Testis (tissue), 3 donors: ENCODE measurements around the gene MRPL55. TPM values are rescaled to one million over a fixed set of nuclear protein-coding genes. Genes with fewer than 3 reads are reported as not detected.

ENCODE experiments used
- DNase-seq: peaks from one replicate; pipeline ENCODE4 v3.0.0-alpha.2; 2019
- H3K27ac ChIP-seq, 2 donors: fragments of 200-600 bp; sonication (generic); one replicate each; pipeline ENCODE4 v1.5.1; 2019
- H3K27me3 ChIP-seq: fragments of 200-600 bp; sonication (generic); one replicate; pipeline ENCODE4 v1.5.1; 2019
- H3K36me3 ChIP-seq: fragments of 200-600 bp; sonication (generic); one replicate; pipeline ENCODE4 v1.5.1; 2017; ENCODE audit warnings: low read depth; ENCODE audit errors: missing control alignments
- H3K4me1 ChIP-seq: fragments of 200-600 bp; sonication (generic); one replicate; pipeline ENCODE4 v1.5.1; 2019
- H3K4me3 ChIP-seq, 2 donors: fragments of 200-600 bp; sonication (generic); one replicate each; pipeline ENCODE4 v1.5.1; 2017 to 2019
- H3K9me3 ChIP-seq: fragments of 200-600 bp; sonication (generic); one replicate; pipeline ENCODE4 v1.5.1; 2017
- POLR2A ChIP-seq: fragments of 450-650 bp; IDR thresholded peaks from one replicate; pipeline ENCODE4 v1.6.1; 2017; ENCODE audit warnings: antibody characterized with exemption, mild to moderate bottlenecking, moderate library complexity
- WGBS, 2 donors: methylation state at CpG; one replicate each; pipeline ENCODE4 v1.1.5; 2018; 5-methylcytosine and 5-hydroxymethylcytosine counted together
- intact Hi-C: fragments of 100-400 bp; cut with DNase I; formaldehyde crosslinking; loops from one replicate; pipeline ENCODE4 v1.15.1; 2023; ENCODE audit warnings: low total_unique reads
- polyA plus RNA-seq: library from polyadenylated mRNA; stranded (reverse); fragments of 350-450 nt; fragmentation: Illumina TruSeq; extraction: RNeasy Lipid Tissue Mini Kit (QIAGEN cat#74804); gene quantifications from one replicate; pipeline ENCODE4 v1.2.3, GENCODE V29; 2014; ENCODE audit warnings: low read depth, low replicate concordance; ENCODE audit not compliant: insufficient read depth
- total RNA-seq, 2 donors: library from RNA; depleted of rRNA; stranded (reverse); fragments of >200 nt; gene quantifications; one replicate each; pipeline ENCODE4 v1.2.3, GENCODE V29; 2016
- TF ChIP-seq, protein P1 (sequence below), 3 experiments: fragments of 450-650 bp in 2 of 3; fragments of 200-600 bp in 1 of 3; sonication (generic) in 1 of 3; IDR thresholded peaks; one replicate each; pipeline ENCODE4 v1.5.1; 2016 to 2019; ENCODE audit warnings: antibody characterized with exemption in 3 of 3, mild to moderate bottlenecking in 2 of 3, moderate library complexity in 1 of 3

Gene MRPL55
- total and polyA plus RNA-seq, 3 donors from 2014 or later: 63.1 to 121 (median 102) TPM

DNA sequence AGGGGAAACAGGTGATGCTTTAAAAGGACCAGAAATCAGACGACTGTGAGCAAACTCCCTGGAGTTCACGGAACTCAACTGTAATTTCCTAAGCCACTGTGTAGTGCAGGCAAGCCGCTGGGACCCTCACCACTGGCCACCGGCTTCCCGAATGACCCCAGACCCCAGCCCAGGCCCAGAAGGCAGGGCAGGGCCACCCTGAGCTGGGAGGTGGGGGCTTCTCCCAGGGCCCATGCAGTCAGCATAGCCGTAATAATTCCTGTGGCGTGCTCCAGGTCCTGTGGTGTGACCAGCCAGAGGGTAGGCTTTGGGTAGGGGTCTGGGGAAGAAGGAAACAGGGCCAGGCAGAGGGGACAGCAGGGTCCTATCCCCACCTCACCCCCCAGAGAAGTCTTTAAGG lies 30.1 kb downstream of the MRPL55 start:
- H3K27ac ChIP-seq: no peak overlapping the region
- no peak for DNase-seq
- H3K27me3 ChIP-seq: no peaks in the 10 kb centered on the region
- no peak overlapping the region for H3K4me3 ChIP-seq
- H3K4me1 ChIP-seq: peaks cover 9% of the 10 kb centered on the region
- 73 to 89% methylated on average over 2 to 7 of the region's 7 CpGs for WGBS, 2 donors
- no peaks in the 10 kb centered on the region for H3K9me3 ChIP-seq
- TF ChIP-seq, protein P1, sequence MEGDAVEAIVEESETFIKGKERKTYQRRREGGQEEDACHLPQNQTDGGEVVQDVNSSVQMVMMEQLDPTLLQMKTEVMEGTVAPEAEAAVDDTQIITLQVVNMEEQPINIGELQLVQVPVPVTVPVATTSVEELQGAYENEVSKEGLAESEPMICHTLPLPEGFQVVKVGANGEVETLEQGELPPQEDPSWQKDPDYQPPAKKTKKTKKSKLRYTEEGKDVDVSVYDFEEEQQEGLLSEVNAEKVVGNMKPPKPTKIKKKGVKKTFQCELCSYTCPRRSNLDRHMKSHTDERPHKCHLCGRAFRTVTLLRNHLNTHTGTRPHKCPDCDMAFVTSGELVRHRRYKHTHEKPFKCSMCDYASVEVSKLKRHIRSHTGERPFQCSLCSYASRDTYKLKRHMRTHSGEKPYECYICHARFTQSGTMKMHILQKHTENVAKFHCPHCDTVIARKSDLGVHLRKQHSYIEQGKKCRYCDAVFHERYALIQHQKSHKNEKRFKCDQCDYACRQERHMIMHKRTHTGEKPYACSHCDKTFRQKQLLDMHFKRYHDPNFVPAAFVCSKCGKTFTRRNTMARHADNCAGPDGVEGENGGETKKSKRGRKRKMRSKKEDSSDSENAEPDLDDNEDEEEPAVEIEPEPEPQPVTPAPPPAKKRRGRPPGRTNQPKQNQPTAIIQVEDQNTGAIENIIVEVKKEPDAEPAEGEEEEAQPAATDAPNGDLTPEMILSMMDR (IDR thresholded peaks at IDR 0.05): no peak
- TF ChIP-seq POLR2A: no peak
- no peaks in the 10 kb centered on the region for H3K36me3 ChIP-seq
- intact Hi-C loops: no loop called here

DNA sequence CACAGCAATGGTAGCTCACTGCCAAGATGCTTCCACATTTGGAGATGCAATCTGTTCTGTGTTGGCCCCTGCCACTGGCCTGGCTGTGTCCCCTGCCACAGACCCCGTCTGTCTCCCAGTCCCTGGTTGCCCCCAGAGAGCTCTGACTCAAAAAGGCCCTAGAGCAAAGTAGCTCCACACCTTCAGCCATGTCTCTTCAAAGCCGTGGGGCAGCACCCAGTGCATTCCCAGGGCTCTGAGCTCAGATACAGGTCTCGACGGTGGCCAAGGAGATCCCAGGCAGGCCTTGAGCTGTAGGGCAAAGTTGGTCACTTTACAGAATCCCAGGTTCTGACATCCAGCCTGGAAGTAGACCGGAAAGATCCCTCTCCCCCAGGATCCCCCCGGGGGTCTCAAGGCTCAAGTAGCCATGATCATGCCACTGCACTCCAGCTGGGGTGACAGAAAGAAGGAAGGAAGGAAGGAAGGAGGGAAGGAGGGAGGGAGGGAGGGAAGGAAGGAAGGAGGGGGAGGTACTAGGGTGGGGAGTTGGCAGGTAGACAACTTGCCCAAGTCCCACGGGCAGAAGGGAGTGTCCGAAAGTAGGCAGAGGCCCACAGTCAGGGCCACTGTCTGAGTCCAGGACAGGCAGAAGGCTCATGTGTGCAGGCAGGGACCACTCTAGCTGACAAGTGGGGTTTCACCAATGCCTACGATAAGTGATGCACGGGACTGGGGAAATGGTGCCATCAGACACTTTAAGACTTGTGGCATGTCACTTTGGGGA lies 31.4 kb downstream of the MRPL55 start:
- Histone ChIP-seq H3K9me3 (no peaks in the 10 kb centered on the region), H3K36me3 (no peaks in the 10 kb centered on the region), H3K4me1 (peaks cover 9% of the 10 kb centered on the region), H3K27me3 (no peaks in the 10 kb centered on the region), H3K27ac (no peak overlapping the region), H3K4me3 (no peak overlapping the region)
- intact Hi-C loops: no loop called here
- 79 to 80% methylated on average over 9 to 10 of the region's 10 CpGs for WGBS, 2 donors
- TF ChIP-seq POLR2A: no peak
- TF ChIP-seq, protein P1 (IDR thresholded peaks at IDR 0.05): no peak
- no peak for DNase-seq

DNA sequence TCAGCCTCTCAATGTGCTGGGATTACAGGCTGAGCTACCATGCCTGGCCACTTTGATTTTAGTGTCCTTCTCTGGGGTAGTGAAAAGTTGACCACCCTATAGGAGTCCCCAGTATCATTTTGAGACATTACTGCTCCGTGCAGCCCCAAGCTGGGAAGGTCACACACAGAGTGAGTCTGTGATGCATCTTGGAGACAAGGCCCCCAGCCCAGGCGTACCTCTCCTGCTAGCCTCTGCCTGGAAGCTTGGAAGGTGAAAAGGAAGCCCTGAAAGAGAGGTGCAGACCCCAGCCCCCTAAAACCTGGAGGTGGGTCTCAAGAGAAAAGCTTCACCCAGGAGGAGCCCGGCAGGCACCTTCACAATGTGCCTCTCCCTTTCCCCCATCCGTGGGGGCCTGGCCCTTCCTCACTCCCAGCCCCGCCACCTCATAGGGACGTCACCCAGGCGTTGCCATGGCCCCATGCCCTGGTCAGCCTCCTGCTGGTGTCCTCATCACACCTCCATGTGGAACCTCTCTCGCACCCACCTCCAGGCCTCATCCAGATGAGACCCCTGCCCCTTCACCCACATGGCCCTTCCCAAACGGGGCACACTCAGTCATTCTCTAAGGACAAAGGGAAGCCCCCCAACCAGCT lies 32.2 kb downstream of the MRPL55 start:
- 75 to 79% methylated on average over 9 of the region's 9 CpGs for whole genome bisulfite sequencing, 2 donors
- Histone ChIP-seq H3K27ac (no peak overlapping the region), H3K9me3 (no peaks in the 10 kb centered on the region), H3K36me3 (no peaks in the 10 kb centered on the region), H3K27me3 (no peaks in the 10 kb centered on the region), H3K4me1 (peaks cover 9% of the 10 kb centered on the region), H3K4me3 (no peak overlapping the region)
- TF ChIP-seq POLR2A: no peak
- TF ChIP-seq, protein P1 (IDR thresholded peaks at IDR 0.05): no peak
- DNase-seq: no peak
- intact Hi-C loops: no loop called here

DNA sequence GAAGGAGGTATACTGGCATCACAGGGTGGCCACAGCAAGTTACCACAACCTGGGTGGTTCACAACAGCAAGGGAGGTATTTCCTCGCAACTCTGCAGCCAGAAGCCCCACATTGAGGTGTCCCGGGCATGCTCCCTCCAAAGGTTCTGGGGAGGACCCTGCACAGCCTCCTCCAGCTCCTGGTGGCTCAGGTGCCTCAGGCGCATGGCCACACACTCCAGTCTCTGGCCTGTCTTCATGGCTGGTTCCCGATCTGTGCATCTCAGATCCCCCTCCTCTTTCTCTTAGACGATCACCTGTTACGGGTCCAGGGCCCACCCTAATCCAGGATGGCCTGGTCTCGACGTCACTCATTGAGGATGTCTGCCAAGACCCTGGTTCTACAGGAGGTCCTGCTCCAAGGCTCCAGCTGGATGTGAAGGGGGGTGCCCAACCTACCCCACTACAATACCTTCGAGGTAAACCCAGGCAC lies 33.3 kb downstream of the MRPL55 start:
- Histone ChIP-seq H3K27me3 (no peaks in the 10 kb centered on the region), H3K36me3 (no peaks in the 10 kb centered on the region), H3K27ac (no peak overlapping the region), H3K4me1 (no peaks in the 10 kb centered on the region), H3K4me3 (no peak overlapping the region), H3K9me3 (no peaks in the 10 kb centered on the region)
- WGBS, 2 donors: 83 to 90% methylated on average over 7 to 9 of the region's 9 CpGs
- no peak for TF ChIP-seq POLR2A
- TF ChIP-seq, protein P1 (IDR thresholded peaks at IDR 0.05): no peak
- intact Hi-C loops: no loop called here
- no peak for DNase-seq
